Fibroblast of lung (primary cell): ENCODE data around the gene UBE3A. TPM values are rescaled to one million over a fixed set of nuclear protein-coding genes. Genes with fewer than 3 reads are reported as not detected.

Source experiments
- DNase-seq, 2 donors: peaks; one replicate each; pipeline versions ENCODE4 v3.0.0 to v3.0.0-alpha.2; 2010; ENCODE audit warnings: low read depth in 2 of 2
- H2AFZ ChIP-seq: 2 replicates; pipeline ENCODE4 v1.5.1; 2012; ENCODE audit warnings: low read length, control low read depth, inconsistent platforms
- H3K27ac ChIP-seq: 2 replicates; pipeline ENCODE4 v1.5.1; 2011; ENCODE audit warnings: low read length, control low read depth; ENCODE audit not compliant: insufficient read depth
- H3K27me3 ChIP-seq: 2 replicates; pipeline ENCODE4 v1.5.1; 2011; ENCODE audit warnings: mild to moderate bottlenecking, low read length; ENCODE audit not compliant: control insufficient read depth, insufficient read depth
- H3K36me3 ChIP-seq: 2 replicates; pipeline ENCODE4 v1.5.1; 2011; ENCODE audit warnings: low read length; ENCODE audit not compliant: control insufficient read depth, insufficient read depth
- H3K4me1 ChIP-seq: 2 replicates; pipeline ENCODE4 v1.5.1; 2011; ENCODE audit warnings: low read length; ENCODE audit not compliant: control insufficient read depth, insufficient read depth; ENCODE audit errors: extremely low read depth
- H3K4me2 ChIP-seq: 2 replicates; pipeline ENCODE4 v1.5.1; 2011; ENCODE audit warnings: low read length, control low read depth; ENCODE audit not compliant: insufficient read depth; ENCODE audit errors: extremely low read depth
- H3K4me3 ChIP-seq, 4 experiments: fragments of 200-600 bp in 1 of 4; sonication (generic) in 1 of 4; replicated peaks in 1 of 4; 2 replicates each; pipeline ENCODE4 v1.5.1; 2011 to 2016; ENCODE audit warnings: low read length in 4 of 4, low read depth in 3 of 4, mild to moderate bottlenecking in 3 of 4, control low read depth in 2 of 4, inconsistent platforms in 1 of 4, mixed read lengths in 1 of 4; ENCODE audit not compliant: insufficient read depth in 1 of 4; ENCODE audit errors: control extremely low read depth in 1 of 4
- H3K79me2 ChIP-seq: 2 replicates; pipeline ENCODE4 v1.5.1; 2012; ENCODE audit warnings: mild to moderate bottlenecking, low read length, inconsistent platforms; ENCODE audit not compliant: control insufficient read depth, insufficient read depth
- H3K9ac ChIP-seq: 2 replicates; pipeline ENCODE4 v1.5.1; 2011; ENCODE audit warnings: mild to moderate bottlenecking, low read length, control low read depth; ENCODE audit not compliant: insufficient read depth
- H3K9me3 ChIP-seq: 2 replicates; pipeline ENCODE4 v1.5.1; 2012; ENCODE audit warnings: low read depth, low read length; ENCODE audit not compliant: control insufficient read depth, insufficient read depth
- H4K20me1 ChIP-seq: 2 replicates; pipeline ENCODE4 v1.5.1; 2011; ENCODE audit warnings: low read length; ENCODE audit not compliant: control insufficient read depth, insufficient read depth; ENCODE audit errors: extremely low read depth
- EZH2 ChIP-seq: IDR thresholded peaks from 2 replicates; pipeline ENCODE4 v1.5.1; 2012; ENCODE audit warnings: low read length, control low read depth, mild to moderate bottlenecking; ENCODE audit errors: missing control alignments
- polyA plus RNA-seq, 2 donors: library from polyadenylated mRNA; depleted of rRNA in 1 of 2; stranded (reverse) in 1 of 2; unstranded in 1 of 2; fragments of >200 nt; gene quantifications; 2 replicates each; pipeline ENCODE4 v1.2.1, GENCODE V29; 2011 to 2012; ENCODE audit warnings: missing spikeins in 1 of 2
- total RNA-seq: library from RNA; depleted of rRNA; stranded (reverse); fragments of >200 nt; gene quantifications from 2 replicates; pipeline ENCODE4 v1.2.1, GENCODE V29; 2014
- TF ChIP-seq, protein P1 (sequence below), 2 donors: IDR thresholded peaks in 1 of 2; conservative IDR thresholded peaks in 1 of 2; 1 replicate in 1 of 2; 2 replicates in 1 of 2; pipeline ENCODE4 v1.5.1; 2011 to 2012; ENCODE audit warnings: low read length in 2 of 2, control low read depth in 1 of 2, inconsistent platforms in 1 of 2, low read depth in 1 of 2, mild to moderate bottlenecking in 1 of 2

UBE3A gene
- total and polyA plus RNA-seq, 2 donors (not counting 1 experiment from before 2014, with no cell fraction given): 37.2 to 71.5 TPM

DNA sequence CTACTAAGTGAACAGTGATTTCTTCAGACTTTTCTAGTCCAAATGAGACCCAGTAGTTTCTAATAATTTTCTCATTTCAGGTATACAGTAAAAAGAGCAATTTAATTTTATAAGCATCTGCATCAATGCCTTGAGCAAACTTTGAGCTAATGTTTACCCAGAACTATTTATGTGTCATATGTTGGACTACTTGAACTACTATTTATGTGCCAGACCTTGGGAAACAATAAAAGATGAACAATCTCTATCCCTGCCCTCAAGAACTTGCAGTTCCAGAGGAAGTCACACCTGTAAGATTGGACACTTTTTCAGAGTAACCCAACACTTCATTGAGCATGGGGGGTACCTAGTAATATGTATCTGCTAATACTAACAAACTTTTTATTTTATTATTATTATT, 2.3 kb upstream of the UBE3A start:
- Histone ChIP-seq H3K79me2 (peaks cover 27% of the 10 kb centered on the region), H3K9ac (no peak overlapping the region), H2AFZ (no peak overlapping the region), H3K27ac (no peak overlapping the region), H3K27me3 (no peaks in the 10 kb centered on the region), H3K4me1 (no peaks in the 10 kb centered on the region), H4K20me1 (no peaks in the 10 kb centered on the region), H3K36me3 (no peaks in the 10 kb centered on the region), H3K4me2 (no peak overlapping the region), H3K9me3 (no peaks in the 10 kb centered on the region), H3K4me3 (no peak overlapping the region)
- TF ChIP-seq EZH2: no peak
- TF ChIP-seq, protein P1, sequence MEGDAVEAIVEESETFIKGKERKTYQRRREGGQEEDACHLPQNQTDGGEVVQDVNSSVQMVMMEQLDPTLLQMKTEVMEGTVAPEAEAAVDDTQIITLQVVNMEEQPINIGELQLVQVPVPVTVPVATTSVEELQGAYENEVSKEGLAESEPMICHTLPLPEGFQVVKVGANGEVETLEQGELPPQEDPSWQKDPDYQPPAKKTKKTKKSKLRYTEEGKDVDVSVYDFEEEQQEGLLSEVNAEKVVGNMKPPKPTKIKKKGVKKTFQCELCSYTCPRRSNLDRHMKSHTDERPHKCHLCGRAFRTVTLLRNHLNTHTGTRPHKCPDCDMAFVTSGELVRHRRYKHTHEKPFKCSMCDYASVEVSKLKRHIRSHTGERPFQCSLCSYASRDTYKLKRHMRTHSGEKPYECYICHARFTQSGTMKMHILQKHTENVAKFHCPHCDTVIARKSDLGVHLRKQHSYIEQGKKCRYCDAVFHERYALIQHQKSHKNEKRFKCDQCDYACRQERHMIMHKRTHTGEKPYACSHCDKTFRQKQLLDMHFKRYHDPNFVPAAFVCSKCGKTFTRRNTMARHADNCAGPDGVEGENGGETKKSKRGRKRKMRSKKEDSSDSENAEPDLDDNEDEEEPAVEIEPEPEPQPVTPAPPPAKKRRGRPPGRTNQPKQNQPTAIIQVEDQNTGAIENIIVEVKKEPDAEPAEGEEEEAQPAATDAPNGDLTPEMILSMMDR (conservative IDR thresholded peaks at IDR 0.05 in 1 of 2, IDR thresholded peaks at IDR 0.05 in 1 of 2; ENCODE audit: low read depth in 1 of 2, low read length in 2 of 2): no peak
- DNase-seq: no peak

DNA sequence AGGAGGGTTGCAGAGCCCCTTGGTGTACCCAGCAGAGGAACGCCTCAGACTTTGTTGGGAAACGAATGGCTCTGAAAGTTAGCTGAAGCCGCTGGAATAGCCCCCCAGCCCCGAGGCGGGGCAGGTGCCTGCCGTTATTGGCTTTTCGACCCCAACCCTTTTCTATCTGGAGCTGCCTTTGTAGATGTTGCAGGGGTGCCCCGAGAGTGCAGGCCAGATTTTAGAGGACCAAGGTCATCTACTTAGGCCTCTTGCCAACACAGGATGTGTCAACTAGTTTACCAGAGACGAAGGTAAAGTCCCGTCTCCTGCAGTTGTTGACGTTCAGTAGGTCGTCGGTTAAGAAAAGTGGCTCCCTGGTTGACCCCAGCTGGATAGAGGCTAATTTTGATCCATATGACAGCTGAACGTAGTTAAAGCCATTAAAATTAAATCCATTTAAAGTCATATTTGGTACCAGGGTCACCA, 579 bp upstream of the UBE3A start:
- Histone ChIP-seq H3K27ac (peak overlapping the region; percentile 82), H2AFZ (peak overlapping the region; percentile 99), H3K9me3 (no peaks in the 10 kb centered on the region), H3K9ac (peak overlapping the region; percentile 80), H3K79me2 (peaks cover 44% of the 10 kb centered on the region), H3K27me3 (no peaks in the 10 kb centered on the region), H3K4me2 (peak overlapping the region; percentile 97), H3K36me3 (no peaks in the 10 kb centered on the region), H3K4me1 (no peaks in the 10 kb centered on the region), H4K20me1 (no peaks in the 10 kb centered on the region), H3K4me3 (peak overlapping the region; percentile 68 to 96 (median 86))
- TF ChIP-seq, protein P1 (conservative IDR thresholded peaks at IDR 0.05 in 1 of 2, IDR thresholded peaks at IDR 0.05 in 1 of 2; ENCODE audit: low read depth in 1 of 2, low read length in 2 of 2): no peak
- no peak for TF ChIP-seq EZH2
- peak; percentile 27 to 43 for DNase-seq

DNA sequence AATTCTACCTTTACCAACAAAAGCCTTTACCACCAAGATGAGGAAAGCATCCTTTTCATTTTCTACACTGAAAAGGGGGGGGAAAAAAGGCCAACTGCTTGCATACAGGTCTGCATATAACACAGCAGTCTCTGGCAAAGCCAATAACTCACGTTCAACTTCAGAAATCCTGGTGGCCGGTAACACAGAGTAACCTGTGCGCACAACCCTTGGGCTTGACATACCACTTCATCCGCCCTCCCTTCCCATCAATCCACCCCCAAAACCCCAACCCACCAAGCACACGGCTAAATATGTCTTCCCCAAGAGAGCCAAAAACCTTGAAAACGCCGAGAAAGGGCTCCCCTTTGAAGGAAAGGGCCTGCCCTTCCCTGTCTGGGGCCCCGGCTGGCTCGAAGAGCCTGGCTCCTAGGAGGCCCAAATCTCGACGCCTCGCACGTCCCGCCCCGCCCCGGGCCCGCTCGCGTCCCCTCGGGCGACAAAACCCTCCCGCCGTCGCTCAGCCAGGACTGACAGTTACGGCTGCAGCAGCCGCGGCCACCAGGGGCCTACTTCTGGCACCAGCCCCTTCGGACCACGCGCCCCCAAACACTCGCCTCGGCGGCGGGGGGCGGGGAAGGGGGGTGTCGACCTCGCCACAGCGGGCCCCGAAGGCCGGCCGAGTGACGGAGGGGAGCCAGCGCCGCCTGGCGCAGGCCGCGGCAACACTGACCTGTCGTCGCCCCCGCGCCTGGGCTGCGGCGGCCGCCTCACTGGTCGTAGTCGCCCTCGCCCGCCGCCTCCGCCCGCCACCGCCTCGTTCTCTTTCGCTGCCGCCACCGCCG, 835 bp downstream of the UBE3A start:
- Histone ChIP-seq H3K4me3 (peak overlapping the region; percentile 68 to 96 (median 88)), H3K36me3 (no peaks in the 10 kb centered on the region), H3K27ac (peak overlapping the region; percentile 96), H4K20me1 (peaks cover under 1% of the 10 kb centered on the region), H3K27me3 (no peaks in the 10 kb centered on the region), H3K9ac (peak overlapping the region; percentile 100), H2AFZ (peak overlapping the region; percentile 86), H3K4me2 (peak overlapping the region; percentile 79), H3K9me3 (no peaks in the 10 kb centered on the region), H3K79me2 (peaks cover 58% of the 10 kb centered on the region), H3K4me1 (no peaks in the 10 kb centered on the region)
- DNase-seq: peak; percentile 41 to 52
- TF ChIP-seq, protein P1 (conservative IDR thresholded peaks at IDR 0.05 in 1 of 2, IDR thresholded peaks at IDR 0.05 in 1 of 2; ENCODE audit: low read depth in 1 of 2, low read length in 2 of 2): no peak
- no peak for TF ChIP-seq EZH2
